Peyer's patch (tissue), 4 donors: ENCODE data around the gene RAB4B. TPM values are rescaled to one million over a fixed set of nuclear protein-coding genes. Genes with fewer than 3 reads are reported as not detected.

Experiments
- DNase-seq, 3 donors: peaks; one replicate each; pipeline ENCODE4 v3.0.0-alpha.2; 2017 to 2019
- H3K27ac ChIP-seq, 4 donors: fragments of 200-600 bp; sonication (generic); one replicate each; pipeline ENCODE4 v1.5.1; 2016 to 2019
- H3K27me3 ChIP-seq, 2 donors: fragments of 200-600 bp; sonication (generic); one replicate each; pipeline ENCODE4 v1.5.1; 2019
- H3K36me3 ChIP-seq, 3 donors: fragments of 200-600 bp; sonication (generic); one replicate each; pipeline ENCODE4 v1.5.1; 2016 to 2019
- H3K4me1 ChIP-seq, 4 donors: fragments of 200-600 bp; sonication (generic); one replicate each; pipeline ENCODE4 v1.5.1; 2016 to 2019
- H3K4me3 ChIP-seq, 4 donors: fragments of 200-600 bp; sonication (generic); 1 replicate in 3 of 4; 2 replicates in 1 of 4; pipeline ENCODE4 v1.5.1; 2016 to 2019; ENCODE audit warnings: mild to moderate bottlenecking in 1 of 4
- H3K9me3 ChIP-seq, 4 donors: fragments of 200-600 bp; sonication (generic); one replicate each; pipeline ENCODE4 v1.5.1; 2016 to 2019; ENCODE audit warnings: mild to moderate bottlenecking in 1 of 4
- CTCF ChIP-seq, 6 experiments: fragments of 450-650 bp in 4 of 6; fragments of 200-600 bp in 2 of 6; sonication (generic) in 1 of 6; IDR thresholded peaks; one replicate each; pipeline ENCODE4 v1.5.1; 2017 to 2019; ENCODE audit warnings: antibody characterized with exemption in 6 of 6, mild to moderate bottlenecking in 3 of 6, moderate library complexity in 1 of 6
- POLR2A ChIP-seq, 2 donors: fragments of 450-650 bp; IDR thresholded peaks; one replicate each; pipeline ENCODE4 v1.5.1; 2017; ENCODE audit warnings: antibody characterized with exemption in 2 of 2, mild to moderate bottlenecking in 2 of 2, moderate library complexity in 2 of 2
- total RNA-seq, 4 donors: library from RNA; depleted of rRNA; stranded (reverse); fragments of >200 nt; gene quantifications; one replicate each; pipeline ENCODE4 v1.1.0, GENCODE V29; 2016

The RAB4B gene
- total RNA-seq, 4 donors from 2014 or later, result 14.9 to 71.2 (median 51.3) TPM

- no peak for TF ChIP-seq POLR2A (IDR thresholded peaks at IDR 0.05)
- no peak for TF ChIP-seq CTCF (IDR thresholded peaks at IDR 0.05)
- Histone ChIP-seq H3K27me3 (no peaks in the 10 kb centered on the region), H3K4me1 (peaks cover 0 to 14% (median 3%) of the 10 kb centered on the region in 4 donors), H3K36me3 (peaks cover 0 to 2% (median 0%) of the 10 kb centered on the region in 3 donors), H3K9me3 (no peaks in the 10 kb centered on the region), H3K4me3 (no peak overlapping the region), H3K27ac (no peak overlapping the region)
- no peak for DNase-seq
Measured at GRCh38 chr19:40745402-40745780, 32.7 kb upstream of the RAB4B start.

- no peak overlapping the region for H3K4me3 ChIP-seq
Measured at GRCh38 chr19:40747536-40747935, 30.5 kb upstream of the RAB4B start.

GRCh38 chr19:40750058-40750873 is 27.8 kb upstream of the RAB4B start, which contains the start of gene ACTMAP:
TSS of gene ACTMAP (minus strand) at chr19:40750477. CDS start at chr19:40749803, 674 bp downstream.
- Histone ChIP-seq H3K4me3 (peak within 1 kb of the TSS; percentile 61 to 79 (median 70)), H3K9me3 (no peaks in the 10 kb centered on the region), H3K27me3 (no peaks in the 10 kb centered on the region), H3K4me1 (peaks cover 0 to 40% (median 24%) of the 10 kb centered on the region in 4 donors), H3K36me3 (peaks cover 0 to 2% (median 0%) of the 10 kb centered on the region in 3 donors), H3K27ac (peak within 1 kb of the TSS; percentile 92 to 97 (median 93))
- TF ChIP-seq POLR2A (IDR thresholded peaks at IDR 0.05), result peak; percentile 41 to 78
- peak in 1 of 6 experiments; percentile 13 for TF ChIP-seq CTCF (IDR thresholded peaks at IDR 0.05)
- peak; percentile 99 to 100 (median 99) for DNase-seq

More at GRCh38 chr19:40747536-40747935, 30.5 kb upstream of the RAB4B start:
- Histone ChIP-seq H3K36me3 (no peaks in the 10 kb centered on the region), H3K27ac (no peak overlapping the region), H3K27me3 (no peaks in the 10 kb centered on the region), H3K9me3 (no peaks in the 10 kb centered on the region), H3K4me1 (peaks cover 0 to 17% (median 4%) of the 10 kb centered on the region in 4 donors)
- TF ChIP-seq CTCF (IDR thresholded peaks at IDR 0.05) (no peak), POLR2A (IDR thresholded peaks at IDR 0.05) (no peak)
- DNase-seq, result no peak

- TF ChIP-seq POLR2A (IDR thresholded peaks at IDR 0.05) (peak; percentile 85 to 96), CTCF (IDR thresholded peaks at IDR 0.05) (no peak)
- Histone ChIP-seq H3K4me1 (peaks cover 0 to 46% (median 28%) of the 10 kb centered on the region in 4 donors), H3K4me3 (peak within 1 kb of the TSS; percentile 61 to 79 (median 70))
Measured at GRCh38 chr19:40750874-40751537, 27.0 kb upstream of the RAB4B start, which contains the start of gene SNRPA. TSS of gene SNRPA (plus strand) at chr19:40751203. CDS start at chr19:40751409, 206 bp downstream.

GRCh38 chr19:40752257-40752781 is 25.7 kb upstream of the RAB4B start:
- Histone ChIP-seq H3K9me3 (no peaks in the 10 kb centered on the region), H3K27me3 (no peaks in the 10 kb centered on the region), H3K4me1 (peaks cover 0 to 46% (median 29%) of the 10 kb centered on the region in 4 donors), H3K27ac (peak overlapping the region; percentile 91 to 97 (median 92)), H3K36me3 (peaks cover 0 to 8% (median 0%) of the 10 kb centered on the region in 3 donors), H3K4me3 (peak overlapping the region; percentile 61 to 79 (median 70))
- no peak for DNase-seq
- TF ChIP-seq POLR2A (IDR thresholded peaks at IDR 0.05) (no peak), CTCF (IDR thresholded peaks at IDR 0.05) (no peak)

More at GRCh38 chr19:40750874-40751537, 27.0 kb upstream of the RAB4B start, which contains the start of gene SNRPA:
- H3K9me3 ChIP-seq, result no peaks in the 10 kb centered on the region
- peaks cover 0 to 5% (median 0%) of the 10 kb centered on the region in 3 donors for H3K36me3 ChIP-seq
- H3K27me3 ChIP-seq, result no peaks in the 10 kb centered on the region
- peak within 1 kb of the TSS; percentile 92 to 97 (median 93) for H3K27ac ChIP-seq
- DNase-seq, result peak; percentile 97 to 99 (median 98)
